T47D (cell line): ENCODE results near the gene TIAM1.
A peak's percentile ranks its signal among the peaks of the same experiment; 100 is the strongest.

Experiments used
- DNase-seq, 2 experiments: peaks; one replicate each; pipeline versions ENCODE4 v3.0.0 to v3.0.0-alpha.2; 2011 to 2012; ENCODE audit warnings: low read depth in 1 of 2, low spot score in 1 of 2
- JUND ChIP-seq: IDR thresholded peaks from 2 replicates; pipeline ENCODE4 v1.6.1; 2012; ENCODE audit warnings: low read depth
- in situ Hi-C: cut with HindIII; loops from 2 replicates; pipeline ENCODE4 v1.10.0; 2016; ENCODE audit warnings: low sequenced_read_pairs, low pct_unique_long_range_greater_than_20kb

The TIAM1 gene, protein sequence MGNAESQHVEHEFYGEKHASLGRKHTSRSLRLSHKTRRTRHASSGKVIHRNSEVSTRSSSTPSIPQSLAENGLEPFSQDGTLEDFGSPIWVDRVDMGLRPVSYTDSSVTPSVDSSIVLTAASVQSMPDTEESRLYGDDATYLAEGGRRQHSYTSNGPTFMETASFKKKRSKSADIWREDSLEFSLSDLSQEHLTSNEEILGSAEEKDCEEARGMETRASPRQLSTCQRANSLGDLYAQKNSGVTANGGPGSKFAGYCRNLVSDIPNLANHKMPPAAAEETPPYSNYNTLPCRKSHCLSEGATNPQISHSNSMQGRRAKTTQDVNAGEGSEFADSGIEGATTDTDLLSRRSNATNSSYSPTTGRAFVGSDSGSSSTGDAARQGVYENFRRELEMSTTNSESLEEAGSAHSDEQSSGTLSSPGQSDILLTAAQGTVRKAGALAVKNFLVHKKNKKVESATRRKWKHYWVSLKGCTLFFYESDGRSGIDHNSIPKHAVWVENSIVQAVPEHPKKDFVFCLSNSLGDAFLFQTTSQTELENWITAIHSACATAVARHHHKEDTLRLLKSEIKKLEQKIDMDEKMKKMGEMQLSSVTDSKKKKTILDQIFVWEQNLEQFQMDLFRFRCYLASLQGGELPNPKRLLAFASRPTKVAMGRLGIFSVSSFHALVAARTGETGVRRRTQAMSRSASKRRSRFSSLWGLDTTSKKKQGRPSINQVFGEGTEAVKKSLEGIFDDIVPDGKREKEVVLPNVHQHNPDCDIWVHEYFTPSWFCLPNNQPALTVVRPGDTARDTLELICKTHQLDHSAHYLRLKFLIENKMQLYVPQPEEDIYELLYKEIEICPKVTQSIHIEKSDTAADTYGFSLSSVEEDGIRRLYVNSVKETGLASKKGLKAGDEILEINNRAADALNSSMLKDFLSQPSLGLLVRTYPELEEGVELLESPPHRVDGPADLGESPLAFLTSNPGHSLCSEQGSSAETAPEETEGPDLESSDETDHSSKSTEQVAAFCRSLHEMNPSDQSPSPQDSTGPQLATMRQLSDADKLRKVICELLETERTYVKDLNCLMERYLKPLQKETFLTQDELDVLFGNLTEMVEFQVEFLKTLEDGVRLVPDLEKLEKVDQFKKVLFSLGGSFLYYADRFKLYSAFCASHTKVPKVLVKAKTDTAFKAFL (N-terminal part only)

DNA sequence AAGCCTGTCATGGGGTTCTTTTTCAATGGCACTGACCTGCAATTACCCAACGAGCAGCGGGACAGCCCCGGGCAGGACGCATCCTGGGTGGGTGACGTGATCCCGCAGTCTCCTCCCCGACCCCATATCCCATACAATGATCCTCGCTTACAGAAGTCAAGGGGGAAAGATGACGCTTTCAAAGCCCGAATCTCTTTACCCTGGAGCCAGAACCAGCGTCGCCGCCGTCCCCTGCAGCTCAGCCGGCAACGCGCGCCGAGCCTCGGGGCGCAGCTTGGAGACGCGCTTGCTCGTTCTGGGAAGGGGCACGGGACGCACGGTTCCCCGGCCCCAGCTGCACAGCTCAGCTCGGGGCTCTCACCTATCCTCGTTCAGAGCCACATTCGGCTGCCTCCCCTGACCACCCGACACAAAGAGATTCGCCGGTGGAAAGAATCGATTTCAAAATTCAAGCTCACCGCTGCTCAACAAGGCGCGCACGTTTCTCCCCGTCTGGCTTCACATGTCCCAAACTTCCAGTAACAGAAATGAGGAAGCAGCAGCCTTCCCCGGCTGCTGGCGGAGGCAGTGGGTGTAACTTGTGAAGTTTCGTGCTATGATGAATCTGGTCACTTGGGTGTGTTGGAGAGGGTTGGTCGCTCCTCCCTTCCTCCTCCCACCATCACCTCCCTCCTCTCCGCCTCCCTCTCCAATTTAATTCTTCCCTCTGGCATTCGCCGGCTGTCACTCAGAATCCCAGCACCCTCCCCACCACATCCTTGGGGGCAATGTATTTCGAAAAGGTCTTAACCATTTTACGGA lies at the start of gene TIAM1:
Gene TIAM1 (minus strand): TSS at position 582 of the 801 bp plus-strand sequence. CDS start 77,289 bp downstream, outside the sequence.
- in situ Hi-C loops: no loop called here
- no peak for TF ChIP-seq JUND
- DNase-seq: peak; percentile 77 to 86

DNA sequence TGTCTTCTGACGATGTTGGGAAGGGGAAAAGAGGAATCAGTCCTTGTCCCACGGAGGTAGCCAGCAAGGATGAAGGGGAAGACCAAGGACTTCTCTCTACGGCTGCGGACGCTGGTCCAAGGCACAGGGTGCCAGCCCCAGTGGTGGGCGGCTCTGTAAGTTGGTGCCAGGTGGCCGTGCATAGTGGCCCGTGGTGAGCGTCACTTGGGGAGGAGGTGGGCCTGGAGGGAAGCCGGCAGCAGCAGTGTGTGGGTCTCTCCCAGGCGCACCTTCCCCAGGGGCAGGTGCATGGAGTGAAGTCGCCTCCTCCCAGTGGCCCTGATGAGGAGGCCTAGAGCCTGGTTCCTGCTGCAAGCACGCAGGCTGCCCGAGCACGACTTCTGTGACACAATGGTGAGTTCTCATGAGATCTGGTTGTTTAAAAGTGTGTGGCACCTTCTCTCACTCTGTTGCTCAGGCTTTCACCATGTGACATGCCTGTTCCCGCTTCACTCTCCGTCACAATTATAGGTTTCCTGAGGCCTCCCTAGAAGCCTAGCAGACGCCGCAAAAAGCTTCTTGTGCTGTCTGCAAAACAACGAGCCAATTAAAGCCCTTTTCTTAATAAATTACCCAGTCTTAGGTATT lies 43.6 kb upstream of the TIAM1 start:
- in situ Hi-C loops: no loop called here
- DNase-seq: no peak
- no peak for TF ChIP-seq JUND

DNA sequence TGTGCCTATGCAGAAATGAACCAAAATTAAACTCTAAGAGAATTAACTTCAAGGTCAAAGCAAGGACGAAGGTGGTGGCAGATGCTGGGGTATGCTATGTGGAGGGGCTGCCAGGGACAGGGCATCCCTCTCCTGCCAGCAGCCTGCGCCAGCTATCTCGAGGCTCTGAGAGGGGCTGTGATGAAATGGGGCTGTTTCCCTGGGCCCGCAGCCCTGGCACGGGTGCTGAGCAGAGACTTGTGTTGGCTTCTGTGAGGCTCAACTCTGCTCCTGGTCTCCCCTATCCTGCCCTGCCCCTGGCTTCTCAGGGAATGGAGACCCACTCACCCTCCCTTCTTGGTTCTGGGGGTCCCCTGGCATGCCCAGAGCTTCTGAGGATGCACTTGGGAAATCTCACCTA lies 41.9 kb upstream of the TIAM1 start:
- in situ Hi-C loops: no loop called here
- DNase-seq: no peak
- no peak for TF ChIP-seq JUND

- DNase-seq: no peak
- in situ Hi-C loops: no loop called here
- no peak for TF ChIP-seq JUND
These were observed 39.7 kb upstream of the TIAM1 start for GRCh38 chr21:31383770-31384169.

GRCh38 chr21:31382060-31382459 lies 38.0 kb upstream of the TIAM1 start:
- in situ Hi-C loops: no loop called here
- DNase-seq: no peak
- no peak for TF ChIP-seq JUND

DNA sequence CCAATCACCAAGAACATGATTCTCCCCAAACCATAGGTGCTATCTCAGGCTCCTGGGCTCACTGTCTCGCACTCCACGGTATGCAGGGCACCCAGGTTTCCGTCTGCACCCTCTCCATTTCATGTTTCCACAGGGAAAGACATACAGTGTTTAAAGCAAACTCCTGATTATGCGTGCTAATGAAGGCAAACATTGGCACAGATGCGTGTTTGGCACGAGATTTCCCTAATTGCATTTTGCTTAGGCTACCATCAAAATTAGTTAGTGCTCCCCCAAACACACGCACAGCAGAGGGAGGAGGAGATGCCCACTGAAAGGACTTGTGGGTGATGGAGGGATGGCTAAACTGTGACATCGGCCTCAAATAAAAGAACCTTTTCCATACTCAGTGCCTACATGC lies 32.2 kb upstream of the TIAM1 start:
- DNase-seq: no peak
- in situ Hi-C loops: no loop called here
- TF ChIP-seq JUND: no peak

- TF ChIP-seq JUND: no peak
- DNase-seq: no peak
- in situ Hi-C loops: no loop called here
These were observed 30.3 kb upstream of the TIAM1 start for GRCh38 chr21:31374395-31374794.

GRCh38 chr21:31372471-31372765 lies 28.4 kb upstream of the TIAM1 start:
- in situ Hi-C loops: no loop called here
- TF ChIP-seq JUND: no peak
- DNase-seq: no peak

DNA sequence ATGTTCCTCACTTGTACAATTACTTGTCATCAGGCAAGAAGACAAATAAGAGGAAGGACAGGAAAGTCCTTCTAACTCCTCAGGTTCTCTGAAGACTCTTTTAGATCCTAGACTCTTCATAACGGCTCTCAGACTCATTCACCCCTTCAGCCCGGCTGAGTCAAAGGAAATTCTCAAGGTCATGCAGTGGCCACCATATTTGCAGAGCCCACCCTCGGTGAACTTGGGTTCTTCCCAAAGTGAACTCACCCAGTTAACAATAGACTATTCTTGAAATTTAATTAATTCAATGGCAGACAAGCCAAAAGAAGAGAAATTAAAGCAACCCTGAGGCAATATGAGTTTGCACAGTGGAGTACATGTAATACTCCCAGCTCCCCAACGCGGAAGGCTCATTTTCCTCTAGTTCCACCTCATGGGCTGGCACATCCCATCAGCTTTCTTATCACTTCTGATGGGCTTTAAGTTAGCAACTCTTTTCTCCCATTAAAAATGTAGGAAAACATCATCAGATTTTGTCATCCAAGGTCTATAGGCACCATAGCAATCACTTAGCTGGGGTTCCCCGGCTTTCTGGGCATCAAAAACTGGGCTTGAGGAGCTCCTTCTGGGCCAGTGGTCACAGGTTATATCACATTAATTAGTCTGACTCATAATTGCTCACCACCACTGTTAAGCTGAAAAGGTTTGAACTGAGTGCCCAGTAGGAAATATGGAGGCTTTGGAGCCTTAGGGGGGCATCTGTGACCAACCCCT lies 27.8 kb upstream of the TIAM1 start:
- no peak for TF ChIP-seq JUND
- in situ Hi-C loops: no loop called here
- no peak for DNase-seq

DNA sequence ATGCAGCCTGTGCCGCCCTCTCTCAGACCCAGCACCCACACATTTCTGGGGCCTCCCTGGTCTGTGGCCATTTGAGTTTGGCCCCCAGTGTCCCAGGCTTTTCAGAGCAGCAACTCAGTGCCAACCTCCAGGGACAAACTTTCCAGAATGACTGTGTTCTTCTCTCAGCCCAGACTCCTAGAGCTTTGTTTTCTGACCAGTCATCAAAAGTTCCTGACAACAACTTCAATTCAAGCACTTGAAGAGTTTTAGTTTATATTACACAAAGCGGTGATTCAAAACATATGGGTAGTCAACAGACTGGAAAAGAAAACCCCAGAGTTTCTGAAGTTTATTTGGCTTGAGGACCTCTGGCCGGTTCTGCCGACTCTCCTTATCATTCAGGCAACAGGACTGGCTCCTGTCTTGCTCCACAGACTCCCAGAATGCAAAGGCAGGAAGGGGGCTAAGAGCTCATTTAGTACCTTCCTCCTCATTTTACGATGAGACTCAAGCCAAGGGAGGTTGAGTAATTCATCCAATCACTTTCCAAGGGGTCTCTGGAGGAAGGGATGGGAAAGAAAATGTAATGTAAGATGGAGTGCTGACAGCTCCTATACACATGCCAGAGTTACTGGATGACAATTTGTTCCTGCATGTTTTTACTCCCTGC lies 27.0 kb upstream of the TIAM1 start:
- in situ Hi-C loops: no loop called here
- DNase-seq: no peak
- no peak for TF ChIP-seq JUND
